Measurements from ENCODE around the gene ATAD3A.

Gene ATAD3A

DNA sequence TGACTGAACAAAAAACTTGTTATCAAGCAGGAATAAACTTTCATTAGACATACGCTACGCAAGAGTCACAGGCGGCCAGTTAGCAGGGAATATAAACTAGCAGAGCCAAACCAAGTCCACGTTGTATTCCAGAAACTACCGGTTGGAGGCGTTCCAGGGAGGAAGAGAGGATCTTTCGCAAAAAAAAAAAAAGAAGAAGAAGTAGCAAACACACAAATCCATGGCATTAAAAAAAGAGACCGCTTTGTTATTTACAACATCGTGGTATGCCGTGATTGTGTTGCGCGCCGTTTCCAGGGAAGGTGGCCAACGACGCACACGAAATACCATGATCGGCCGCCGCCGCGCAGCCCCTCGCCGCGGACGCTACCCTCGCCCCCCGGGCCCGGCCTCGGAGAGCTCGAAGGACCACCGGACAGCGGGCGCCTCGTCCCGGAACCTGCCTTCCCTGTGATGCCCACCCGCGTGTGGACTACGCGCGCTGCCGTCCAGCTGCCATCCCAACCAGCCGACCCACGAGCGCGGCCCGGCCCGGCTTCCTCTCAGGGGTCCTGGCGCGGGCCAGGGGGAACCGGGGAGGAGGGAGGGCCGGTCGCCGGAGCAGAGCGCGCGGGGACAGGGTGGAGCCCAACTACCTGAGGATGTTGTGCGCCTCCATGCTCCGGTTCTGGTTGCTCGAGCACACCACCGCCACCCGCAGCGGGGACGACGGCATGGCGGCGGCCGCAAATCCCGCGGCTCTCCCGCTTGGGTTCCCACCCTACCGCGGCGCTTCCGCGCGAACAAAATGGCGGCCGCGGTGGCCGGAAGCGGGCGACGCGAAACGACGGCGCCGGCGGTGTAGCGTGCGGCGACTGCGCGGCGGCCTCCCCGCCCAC, 62.1 kb downstream of the ATAD3A start:
- peak in 9 of 10 donors; percentile 37 to 93 (median 49) for DNase-seq

DNA sequence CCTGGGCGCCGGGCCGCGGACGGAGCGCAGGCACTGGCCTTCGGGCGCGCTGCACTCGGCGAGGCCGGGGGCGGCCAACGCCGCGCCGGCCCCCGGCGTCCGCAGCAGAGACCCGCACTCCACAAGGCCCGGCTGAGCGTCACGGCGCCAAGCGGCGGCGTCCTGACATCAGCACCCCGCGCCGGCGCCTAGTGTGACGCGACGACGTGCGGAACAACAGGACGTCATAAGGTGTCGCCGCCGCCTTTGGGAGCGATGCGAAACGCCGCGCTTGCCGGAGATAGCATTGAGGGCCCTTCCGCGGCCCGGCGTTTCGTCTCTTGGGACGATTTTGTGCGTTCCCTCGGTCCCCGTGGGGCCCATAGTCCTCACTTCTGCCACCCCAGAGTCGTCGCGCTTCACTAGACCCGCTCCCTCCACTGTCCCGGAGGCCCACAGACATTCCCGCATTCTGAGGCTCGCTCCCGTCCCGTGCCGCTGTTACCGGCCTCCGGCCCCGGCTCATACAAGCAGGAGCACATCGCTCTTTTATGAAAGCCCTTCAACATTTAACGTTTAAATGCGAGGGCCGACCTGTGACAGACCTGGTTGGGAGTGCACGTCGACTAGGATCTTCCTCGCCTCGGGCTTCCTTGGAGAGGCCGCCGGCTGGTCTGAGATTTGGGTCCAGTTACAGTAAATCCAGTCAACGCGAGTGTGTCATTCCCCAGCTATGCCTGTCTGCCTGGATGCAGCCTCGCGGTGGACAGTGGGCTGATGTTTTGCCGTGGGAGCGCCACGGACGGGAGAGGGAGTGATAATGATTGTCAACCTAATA, 63.0 kb downstream of the ATAD3A start, which contains the start of gene SSU72:
SSU72 (minus strand) TSS at position 143 of the 817 bp plus-strand sequence. CDS start 306 bp downstream, outside the sequence.
- intact Hi-C loops (cut with DNase I) = loop anchor here (2.0 kb wide), 1 partner anchor 40 kb away; the partner anchor contains the start of gene MIB2
- DNase-seq = peak; percentile 80 to 98 (median 90)

More for the DNA sequence above, 62.1 kb downstream of the ATAD3A start:
- intact Hi-C loops (cut with DNase I) = loop anchor here (2.0 kb wide), 1 partner anchor 41 kb away; the partner anchor contains the start of gene MIB2

DNA sequence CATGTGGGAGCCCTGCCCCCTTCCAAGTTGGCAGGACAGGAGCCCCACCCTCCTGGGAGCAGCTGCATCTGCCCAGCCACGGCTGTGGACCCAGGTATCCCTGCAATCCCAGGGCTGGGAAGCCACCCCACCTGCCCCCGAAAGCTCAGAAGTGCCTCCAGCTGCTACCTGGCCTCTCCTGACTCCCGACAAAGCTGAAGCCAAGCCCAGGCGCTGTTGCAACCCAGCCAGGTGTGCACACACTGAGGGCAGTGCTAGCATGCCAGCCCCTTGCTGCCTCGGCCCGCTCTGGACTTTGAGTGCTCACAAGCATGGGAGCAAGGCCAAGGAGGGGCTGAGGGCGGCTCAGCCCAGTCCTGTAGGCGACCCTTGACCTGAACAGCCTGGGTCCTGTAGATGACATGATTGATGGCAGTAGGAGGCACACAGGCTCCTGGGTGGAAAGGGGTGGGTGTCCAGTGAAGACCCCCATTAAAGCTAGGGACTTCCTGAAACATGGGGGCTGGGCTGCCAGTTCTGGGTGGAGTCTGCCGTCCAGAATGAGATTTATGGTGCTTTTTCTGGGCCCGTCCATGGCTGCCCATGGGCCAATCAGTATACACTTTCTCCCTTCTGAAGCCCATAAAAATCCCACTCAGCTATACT, 65.5 kb downstream of the ATAD3A start:
- peak in 1 of 10 donors; percentile 67 for DNase-seq
- intact Hi-C loops (cut with DNase I) = no loop called here

DNA sequence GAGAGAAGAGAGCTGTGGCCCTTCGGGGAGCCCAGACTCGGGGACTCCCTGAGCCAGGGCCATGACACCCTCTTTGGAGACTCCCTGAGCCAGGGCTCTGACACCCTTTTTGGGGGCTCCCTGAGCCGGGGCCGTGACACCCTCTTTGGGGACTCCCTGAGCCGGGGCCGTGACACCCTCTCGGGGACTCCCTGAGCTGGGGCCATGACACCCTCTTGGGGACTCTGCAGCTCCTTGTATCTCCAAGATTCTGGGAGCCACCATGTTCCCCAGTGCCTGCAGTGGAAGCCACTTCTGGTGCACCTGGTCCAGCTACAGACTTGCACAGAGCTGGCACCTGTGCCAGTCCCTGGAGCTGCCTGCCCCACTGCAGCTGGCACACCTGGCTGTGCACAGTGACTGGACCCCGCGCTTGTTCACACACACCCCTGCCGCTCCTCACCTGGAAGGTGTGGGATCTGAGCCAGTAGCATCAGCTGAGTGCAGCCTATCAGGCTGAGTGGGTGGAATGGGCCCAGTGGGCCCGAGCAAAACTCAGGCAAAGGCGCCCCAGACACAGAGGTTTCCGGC, 66.5 kb downstream of the ATAD3A start:
- DNase-seq = peak in 2 of 10 donors; percentile 40 to 49
- intact Hi-C loops (cut with DNase I) = no loop called here

DNA sequence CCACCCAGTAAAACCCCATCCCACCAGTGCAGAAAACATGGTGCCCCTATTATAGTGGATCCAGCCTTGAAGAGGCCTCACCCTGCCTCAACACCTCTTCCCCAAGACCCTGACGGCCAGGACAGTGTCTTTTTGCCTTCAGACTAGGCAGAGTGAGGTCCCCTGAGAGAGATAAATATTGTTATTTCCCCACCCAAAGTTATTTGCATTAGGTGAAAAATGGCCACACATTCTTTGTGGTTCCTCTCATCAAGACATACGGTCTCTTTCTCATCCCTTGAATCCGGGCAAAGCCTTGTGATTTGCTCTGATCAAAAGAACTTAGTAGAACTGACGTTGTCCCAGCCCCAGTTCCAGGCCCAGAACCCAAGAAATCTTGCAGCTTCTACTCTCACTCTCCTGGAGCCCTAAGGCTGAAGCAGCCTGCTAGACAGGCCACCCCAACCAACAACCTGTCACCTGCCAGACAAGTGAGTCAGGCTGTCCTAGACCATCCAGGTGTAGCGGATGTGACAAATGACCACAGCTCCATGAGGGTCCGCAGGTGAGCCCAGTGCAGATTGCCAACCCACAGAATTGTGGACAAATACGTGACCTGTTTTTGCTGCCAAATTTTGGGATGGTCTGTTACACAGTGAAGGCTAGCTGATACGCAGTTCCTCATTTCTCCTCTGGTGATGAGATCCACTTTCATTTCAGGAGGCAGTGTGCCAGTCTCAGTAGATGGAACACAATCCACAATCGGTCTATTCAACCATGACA, 70.8 kb downstream of the ATAD3A start:
- DNase-seq = peak in 2 of 10 donors; percentile 2 to 12
- intact Hi-C loops (cut with DNase I) = no loop called here

DNA sequence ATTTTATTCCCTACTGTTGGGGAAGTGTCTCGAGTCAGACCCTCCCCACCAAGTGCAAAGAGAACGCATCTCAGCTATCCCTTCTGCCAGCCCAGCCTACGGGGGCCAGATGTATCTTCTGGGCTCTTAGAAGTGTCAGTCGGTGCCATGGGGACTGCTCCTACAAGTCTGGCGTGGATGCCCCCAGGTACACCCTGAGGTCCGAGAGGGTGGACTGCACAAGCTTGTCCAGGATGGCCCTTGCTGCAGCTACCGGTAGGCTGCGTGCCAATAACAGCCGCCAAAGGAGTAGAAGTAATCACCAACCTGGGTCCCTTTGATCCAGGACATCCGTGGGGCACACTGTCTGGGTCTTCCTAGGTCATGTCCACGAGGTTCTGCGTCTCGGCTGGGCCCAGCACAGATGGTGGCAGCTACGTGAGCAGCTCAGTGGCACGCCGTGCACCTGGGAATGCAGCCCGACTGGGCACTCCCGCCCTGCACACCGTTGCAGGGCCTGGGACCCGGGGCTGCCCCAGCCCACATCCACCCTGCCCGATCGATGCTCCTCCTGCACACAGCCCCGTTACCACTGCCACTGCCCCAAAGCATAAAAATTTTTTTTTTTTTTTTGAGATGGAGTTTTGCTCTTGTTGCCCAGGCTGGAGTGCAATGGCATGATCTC, 71.5 kb downstream of the ATAD3A start:
- peak in 2 of 10 donors; percentile 37 to 71 for DNase-seq
- intact Hi-C loops (cut with DNase I) = no loop called here

Measured in posterior cingulate gyrus (tissue), 11 donors.